T-helper 1 cell treated with Interleukin-12 subunit alpha and Interleukin-12 subunit beta and Interleukin-4 antibody, amounts not matched to agents 30 μg/mL and 1 μg/mL, for 36 hours (primary cell): ENCODE measurements around the gene ATP10A.

Experiments
- H3K27ac Mint-ChIP-seq: one replicate; pipeline ENCODE4 v1.8.0; 2021; ENCODE audit warnings: mild to moderate bottlenecking, mixed read lengths
- H3K27me3 Mint-ChIP-seq: one replicate; pipeline ENCODE4 v1.8.0; 2021; ENCODE audit warnings: low read depth, mixed read lengths
- H3K36me3 Mint-ChIP-seq: one replicate; pipeline ENCODE4 v1.8.0; 2021; ENCODE audit warnings: low read depth, mixed read lengths
- H3K4me1 Mint-ChIP-seq: one replicate; pipeline ENCODE4 v1.8.0; 2021; ENCODE audit warnings: low read depth, mixed read lengths
- H3K4me3 Mint-ChIP-seq: one replicate; pipeline ENCODE4 v1.8.0; 2021; ENCODE audit warnings: mild to moderate bottlenecking, moderate library complexity, mixed read lengths
- H3K9me3 Mint-ChIP-seq: one replicate; pipeline ENCODE4 v1.8.0; 2021; ENCODE audit warnings: mixed read lengths

ATP10A gene

GRCh38 chr15:25735550-25736384 lies 127.4 kb downstream of the ATP10A start:
- H3K27me3 Mint-ChIP-seq, result no peaks in the 10 kb centered on the region
- peaks cover 12% of the 10 kb centered on the region for H3K4me1 Mint-ChIP-seq
- H3K9me3 Mint-ChIP-seq, result no peaks in the 10 kb centered on the region
- no peak overlapping the region for H3K27ac Mint-ChIP-seq
- no peak overlapping the region for H3K4me3 Mint-ChIP-seq
- peaks cover 6% of the 10 kb centered on the region for H3K36me3 Mint-ChIP-seq

GRCh38 chr15:25734680-25735355 lies 128.3 kb downstream of the ATP10A start:
- H3K27ac Mint-ChIP-seq, result no peak overlapping the region
- no peaks in the 10 kb centered on the region for H3K9me3 Mint-ChIP-seq
- peaks cover 6% of the 10 kb centered on the region for H3K36me3 Mint-ChIP-seq
- peaks cover 7% of the 10 kb centered on the region for H3K4me1 Mint-ChIP-seq
- H3K4me3 Mint-ChIP-seq, result no peak overlapping the region
- no peaks in the 10 kb centered on the region for H3K27me3 Mint-ChIP-seq

GRCh38 chr15:25733856-25734679 lies 129.1 kb downstream of the ATP10A start:
- peaks cover 2% of the 10 kb centered on the region for H3K4me1 Mint-ChIP-seq
- no peaks in the 10 kb centered on the region for H3K9me3 Mint-ChIP-seq
- H3K27me3 Mint-ChIP-seq, result no peaks in the 10 kb centered on the region
- H3K4me3 Mint-ChIP-seq, result no peak overlapping the region
- peaks cover 7% of the 10 kb centered on the region for H3K36me3 Mint-ChIP-seq
- no peak overlapping the region for H3K27ac Mint-ChIP-seq

- peaks cover 2% of the 10 kb centered on the region for H3K4me1 Mint-ChIP-seq
- peaks cover 7% of the 10 kb centered on the region for H3K36me3 Mint-ChIP-seq
- no peaks in the 10 kb centered on the region for H3K9me3 Mint-ChIP-seq
- H3K27me3 Mint-ChIP-seq, result no peaks in the 10 kb centered on the region
- no peak overlapping the region for H3K4me3 Mint-ChIP-seq
- H3K27ac Mint-ChIP-seq, result no peak overlapping the region
Measured at GRCh38 chr15:25733036-25733855, 129.9 kb downstream of the ATP10A start.

GRCh38 chr15:25732191-25732590 lies 130.9 kb downstream of the ATP10A start:
- H3K27ac Mint-ChIP-seq, result no peak overlapping the region
- no peaks in the 10 kb centered on the region for H3K9me3 Mint-ChIP-seq
- no peaks in the 10 kb centered on the region for H3K4me1 Mint-ChIP-seq
- peaks cover 7% of the 10 kb centered on the region for H3K36me3 Mint-ChIP-seq
- H3K4me3 Mint-ChIP-seq, result no peak overlapping the region
- H3K27me3 Mint-ChIP-seq, result no peaks in the 10 kb centered on the region

GRCh38 chr15:25731411-25731810 lies 131.7 kb downstream of the ATP10A start:
- Mint-ChIP-seq H3K36me3 (peaks cover 7% of the 10 kb centered on the region), H3K27ac (no peak overlapping the region), H3K9me3 (no peaks in the 10 kb centered on the region), H3K27me3 (no peaks in the 10 kb centered on the region), H3K4me3 (no peak overlapping the region), H3K4me1 (no peaks in the 10 kb centered on the region)

GRCh38 chr15:25730918-25731317 lies 132.2 kb downstream of the ATP10A start:
- no peak overlapping the region for H3K4me3 Mint-ChIP-seq
- no peaks in the 10 kb centered on the region for H3K27me3 Mint-ChIP-seq
- no peaks in the 10 kb centered on the region for H3K9me3 Mint-ChIP-seq
- H3K27ac Mint-ChIP-seq, result no peak overlapping the region
- H3K4me1 Mint-ChIP-seq, result no peaks in the 10 kb centered on the region
- peaks cover 7% of the 10 kb centered on the region for H3K36me3 Mint-ChIP-seq

- peaks cover 12% of the 10 kb centered on the region for H3K36me3 Mint-ChIP-seq
- H3K27me3 Mint-ChIP-seq, result no peaks in the 10 kb centered on the region
- no peak overlapping the region for H3K4me3 Mint-ChIP-seq
- H3K27ac Mint-ChIP-seq, result no peak overlapping the region
- no peaks in the 10 kb centered on the region for H3K4me1 Mint-ChIP-seq
- H3K9me3 Mint-ChIP-seq, result no peaks in the 10 kb centered on the region
Measured at GRCh38 chr15:25728816-25729215, 134.3 kb downstream of the ATP10A start.

- no peak overlapping the region for H3K27ac Mint-ChIP-seq
- H3K9me3 Mint-ChIP-seq, result no peaks in the 10 kb centered on the region
- H3K4me3 Mint-ChIP-seq, result no peak overlapping the region
- no peaks in the 10 kb centered on the region for H3K27me3 Mint-ChIP-seq
- H3K36me3 Mint-ChIP-seq, result peaks cover 9% of the 10 kb centered on the region
- H3K4me1 Mint-ChIP-seq, result no peaks in the 10 kb centered on the region
Measured at GRCh38 chr15:25727867-25728600, 135.1 kb downstream of the ATP10A start.

- no peak overlapping the region for H3K27ac Mint-ChIP-seq
- H3K4me1 Mint-ChIP-seq, result no peaks in the 10 kb centered on the region
- no peak overlapping the region for H3K4me3 Mint-ChIP-seq
- no peaks in the 10 kb centered on the region for H3K27me3 Mint-ChIP-seq
- H3K36me3 Mint-ChIP-seq, result peaks cover 12% of the 10 kb centered on the region
- no peaks in the 10 kb centered on the region for H3K9me3 Mint-ChIP-seq
Measured at GRCh38 chr15:25727116-25727515, 136.0 kb downstream of the ATP10A start.

- Mint-ChIP-seq H3K27me3 (no peaks in the 10 kb centered on the region), H3K36me3 (peaks cover 17% of the 10 kb centered on the region), H3K9me3 (no peaks in the 10 kb centered on the region), H3K4me1 (no peaks in the 10 kb centered on the region), H3K4me3 (no peak overlapping the region), H3K27ac (no peak overlapping the region)
Measured at GRCh38 chr15:25725758-25726157, 137.4 kb downstream of the ATP10A start.

- Mint-ChIP-seq H3K4me3 (no peak overlapping the region), H3K27ac (no peak overlapping the region), H3K27me3 (no peaks in the 10 kb centered on the region), H3K36me3 (peaks cover 21% of the 10 kb centered on the region), H3K9me3 (no peaks in the 10 kb centered on the region), H3K4me1 (no peaks in the 10 kb centered on the region)
Measured at GRCh38 chr15:25724899-25725298, 138.2 kb downstream of the ATP10A start.

GRCh38 chr15:25721605-25721955 lies 141.5 kb downstream of the ATP10A start:
- Mint-ChIP-seq H3K36me3 (peaks cover 29% of the 10 kb centered on the region), H3K4me3 (no peak overlapping the region), H3K4me1 (no peaks in the 10 kb centered on the region), H3K27ac (no peak overlapping the region), H3K27me3 (no peaks in the 10 kb centered on the region), H3K9me3 (no peaks in the 10 kb centered on the region)
